GM06990 (cell line): Measurements from ENCODE around the gene CUX1.

Source experiments
- DNase-seq: peaks from one replicate; pipeline ENCODE4 v3.0.0-alpha.2; 2011; ENCODE audit not compliant: insufficient read length; ENCODE audit errors: extremely low read depth
- H3K27me3 ChIP-seq: replicated peaks from 2 replicates; pipeline ENCODE4 v1.6.0; 2011; ENCODE audit warnings: low read length; ENCODE audit not compliant: control insufficient read depth, insufficient read depth
- H3K36me3 ChIP-seq: 2 replicates; pipeline ENCODE4 v1.5.1; 2011; ENCODE audit warnings: low read length; ENCODE audit not compliant: control insufficient read depth, insufficient read depth
- H3K4me3 ChIP-seq: replicated peaks from 2 replicates; pipeline ENCODE4 v1.5.1; 2011; ENCODE audit warnings: low read depth, mild to moderate bottlenecking, control low read depth, low read length
- CTCF ChIP-seq: IDR thresholded peaks from 2 replicates; pipeline ENCODE4 v1.5.1; 2011; ENCODE audit warnings: low read length, control low read depth, mild to moderate bottlenecking, inconsistent platforms; ENCODE audit not compliant: insufficient read depth, poor library complexity, severe bottlenecking

CUX1 gene

GRCh38 chr7:102028206-102028826 is 210.9 kb downstream of the CUX1 start:
- H3K36me3 ChIP-seq: peaks cover 2% of the 10 kb centered on the region
- no peak overlapping the region for H3K4me3 ChIP-seq
- no peak for DNase-seq
- H3K27me3 ChIP-seq: no peaks in the 10 kb centered on the region
- no peak for TF ChIP-seq CTCF

GRCh38 chr7:102029616-102030015 is 212.2 kb downstream of the CUX1 start:
- Histone ChIP-seq H3K4me3 (no peak overlapping the region), H3K27me3 (no peaks in the 10 kb centered on the region), H3K36me3 (peaks cover 2% of the 10 kb centered on the region)
- no peak for DNase-seq
- TF ChIP-seq CTCF: no peak

- peak; percentile 41 for DNase-seq
- no peaks in the 10 kb centered on the region for H3K27me3 ChIP-seq
- TF ChIP-seq CTCF: no peak
- peaks cover 2% of the 10 kb centered on the region for H3K36me3 ChIP-seq
- no peak overlapping the region for H3K4me3 ChIP-seq
Measured at GRCh38 chr7:102030696-102031095, 213.3 kb downstream of the CUX1 start.

GRCh38 chr7:102036958-102037357 is 219.5 kb downstream of the CUX1 start:
- TF ChIP-seq CTCF: no peak
- no peak overlapping the region for H3K4me3 ChIP-seq
- DNase-seq: no peak

GRCh38 chr7:102039706-102040105 is 222.3 kb downstream of the CUX1 start:
- TF ChIP-seq CTCF: no peak
- DNase-seq: no peak

More at GRCh38 chr7:102036958-102037357, 219.5 kb downstream of the CUX1 start:
- H3K27me3 ChIP-seq: no peaks in the 10 kb centered on the region
- no peaks in the 10 kb centered on the region for H3K36me3 ChIP-seq

GRCh38 chr7:102040569-102040968 is 223.1 kb downstream of the CUX1 start:
- DNase-seq: no peak

More at GRCh38 chr7:102039706-102040105, 222.3 kb downstream of the CUX1 start:
- no peaks in the 10 kb centered on the region for H3K27me3 ChIP-seq
- H3K36me3 ChIP-seq: no peaks in the 10 kb centered on the region
- H3K4me3 ChIP-seq: no peak overlapping the region

More at GRCh38 chr7:102040569-102040968, 223.1 kb downstream of the CUX1 start:
- H3K27me3 ChIP-seq: no peaks in the 10 kb centered on the region
- no peak for TF ChIP-seq CTCF
- no peak overlapping the region for H3K4me3 ChIP-seq
- H3K36me3 ChIP-seq: no peaks in the 10 kb centered on the region
